Measurements from ENCODE around the gene DCST1. TPM values are rescaled to one million over a fixed set of nuclear protein-coding genes. Genes with fewer than 3 reads are reported as not detected.

Gene DCST1
- total RNA-seq, 1 experiment from 2014 or later = not detected

- no peaks in the 10 kb centered on the region for H3K79me2 ChIP-seq (ENCODE audit: low read length)
- H3K4me1 ChIP-seq (ENCODE audit: low read length) = peaks cover 39% of the 10 kb centered on the region
- H3K27me3 ChIP-seq (ENCODE audit: low read length) = no peaks in the 10 kb centered on the region
- 0 out of 2 replicates have a peak, but pooled peaks cover 5% of the 10 kb centered on the region for H4K20me1 ChIP-seq (ENCODE audit: insufficient read depth, low read depth, low read length)
- H3K9me2 ChIP-seq (replicated peaks; ENCODE audit: insufficient read depth, low read length) = no peaks in the 10 kb centered on the region
- no peak overlapping the region for H2AFZ ChIP-seq (ENCODE audit: low read length)
- no peak overlapping the region for H3K4me2 ChIP-seq (ENCODE audit: low read depth, low read length, poor library complexity, severe bottlenecking)
- no peaks in the 10 kb centered on the region for H3K9me3 ChIP-seq (ENCODE audit: low read length)
- no peaks in the 10 kb centered on the region for H3K36me3 ChIP-seq (ENCODE audit: insufficient read depth, low read length)
- H3K4me3 ChIP-seq (ENCODE audit: low read length) = no peak overlapping the region
- DNase-seq = no peak
- H3K9ac ChIP-seq (ENCODE audit: low read length) = no peak overlapping the region
- no peak overlapping the region for H3K27ac ChIP-seq (ENCODE audit: low read length)
Observed at GRCh38 chr1:155072531-155073289, 39.1 kb downstream of the DCST1 start.

DNA sequence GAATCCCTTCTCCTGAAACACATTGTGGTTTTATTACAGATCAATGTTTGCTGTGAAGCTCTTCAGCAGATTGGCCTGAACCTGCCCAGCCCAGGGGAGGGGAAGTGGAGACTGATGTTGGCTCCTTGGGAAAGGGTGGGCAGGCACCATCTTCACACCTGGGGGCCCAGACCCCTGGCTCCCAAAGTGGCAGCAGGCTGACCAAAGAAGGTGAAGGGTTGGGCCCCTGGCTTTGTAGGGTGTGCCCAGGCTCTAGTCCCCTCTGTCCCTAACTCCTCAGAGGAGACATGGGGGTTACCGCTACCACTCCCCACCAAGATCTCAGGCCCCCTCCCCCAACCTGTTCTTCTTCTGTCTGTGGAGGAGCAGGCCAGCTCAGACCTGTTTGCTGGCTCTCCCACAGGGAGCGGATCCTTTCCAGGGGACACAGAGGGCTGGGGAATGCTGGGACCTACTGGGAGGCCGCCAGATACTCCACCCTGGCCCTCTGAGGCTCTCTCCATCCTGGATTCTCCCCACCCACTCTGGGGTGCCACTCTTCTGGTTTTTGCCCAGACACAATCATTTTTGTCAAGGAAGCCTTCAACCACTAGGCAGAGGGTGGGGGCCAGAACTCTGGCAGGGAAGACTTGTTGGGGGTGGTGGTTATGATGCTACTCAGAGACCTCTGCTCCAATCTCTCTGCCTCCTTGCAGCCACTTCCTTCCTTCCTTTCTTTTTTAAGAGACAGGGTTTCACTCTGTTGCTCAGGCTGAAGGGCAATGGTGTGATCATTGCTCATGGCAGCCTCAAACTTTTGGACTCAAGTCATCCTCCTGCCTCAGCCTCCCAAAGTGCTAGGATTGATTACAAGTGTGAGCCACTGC is 40.0 kb downstream of the DCST1 start:
- H3K4me2 ChIP-seq (ENCODE audit: low read depth, low read length, poor library complexity, severe bottlenecking) = no peak overlapping the region
- H4K20me1 ChIP-seq (ENCODE audit: insufficient read depth, low read depth, low read length) = 0 out of 2 replicates have a peak, but pooled peaks cover 8% of the 10 kb centered on the region
- H3K9me2 ChIP-seq (replicated peaks; ENCODE audit: insufficient read depth, low read length) = no peaks in the 10 kb centered on the region
- no peak overlapping the region for H2AFZ ChIP-seq (ENCODE audit: low read length)
- H3K4me1 ChIP-seq (ENCODE audit: low read length) = peaks cover 43% of the 10 kb centered on the region
- no peaks in the 10 kb centered on the region for H3K27me3 ChIP-seq (ENCODE audit: low read length)
- no peak overlapping the region for H3K27ac ChIP-seq (ENCODE audit: low read length)
- H3K4me3 ChIP-seq (ENCODE audit: low read length) = no peak overlapping the region
- DNase-seq = no peak
- H3K36me3 ChIP-seq (ENCODE audit: insufficient read depth, low read length) = no peaks in the 10 kb centered on the region
- H3K79me2 ChIP-seq (ENCODE audit: low read length) = no peaks in the 10 kb centered on the region
- no peaks in the 10 kb centered on the region for H3K9me3 ChIP-seq (ENCODE audit: low read length)
- H3K9ac ChIP-seq (ENCODE audit: low read length) = no peak overlapping the region

DNA sequence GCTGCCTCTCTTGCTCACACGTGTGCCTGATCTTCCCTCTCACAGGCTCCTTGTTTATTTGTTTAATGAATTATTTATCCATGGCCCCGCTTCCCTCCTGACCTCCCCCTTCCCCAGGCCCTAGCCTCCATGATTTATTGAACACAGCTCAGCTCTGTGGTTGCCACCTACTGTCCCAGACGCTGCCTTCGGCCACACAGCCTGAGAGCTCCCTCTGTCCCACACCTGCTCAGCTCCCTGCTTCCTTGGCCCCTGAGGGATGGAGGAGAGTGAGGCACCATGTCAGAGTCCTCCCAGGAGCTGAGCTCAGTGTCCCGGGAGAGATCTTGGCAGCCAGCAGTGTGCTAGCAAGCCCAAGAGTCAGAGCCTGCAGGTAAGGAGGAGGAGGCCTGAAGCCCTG is 41.9 kb downstream of the DCST1 start:
- H3K4me3 ChIP-seq (ENCODE audit: low read length) = no peak overlapping the region

DNA sequence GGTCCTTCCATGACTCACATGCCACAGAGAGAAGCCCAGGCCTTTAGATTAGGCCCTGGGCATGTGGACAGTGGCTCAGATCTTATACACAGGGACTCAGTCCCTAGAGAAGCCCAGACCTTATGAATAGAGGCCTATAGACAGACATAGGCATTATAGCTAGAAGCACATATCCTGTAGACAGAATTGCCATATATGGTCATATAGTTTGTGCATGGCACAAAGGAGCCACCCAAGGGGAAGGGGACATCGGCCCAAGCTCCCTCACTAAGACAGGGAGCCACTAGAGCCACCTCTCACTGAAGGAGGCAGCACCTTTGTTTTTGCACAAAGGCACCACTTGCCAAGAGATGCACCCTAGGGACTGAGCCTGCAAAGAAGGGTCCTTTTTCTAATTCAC is 42.7 kb downstream of the DCST1 start:
- Histone ChIP-seq H3K9me3 (ENCODE audit: low read length) (no peaks in the 10 kb centered on the region), H3K27me3 (ENCODE audit: low read length) (no peaks in the 10 kb centered on the region), H2AFZ (ENCODE audit: low read length) (no peak overlapping the region), H3K79me2 (ENCODE audit: low read length) (no peaks in the 10 kb centered on the region), H3K4me1 (ENCODE audit: low read length) (peaks cover 43% of the 10 kb centered on the region), H3K9me2 (replicated peaks; ENCODE audit: insufficient read depth, low read length) (no peaks in the 10 kb centered on the region), H3K4me3 (ENCODE audit: low read length) (no peak overlapping the region), H3K36me3 (ENCODE audit: insufficient read depth, low read length) (no peaks in the 10 kb centered on the region), H3K9ac (ENCODE audit: low read length) (no peak overlapping the region), H3K27ac (ENCODE audit: low read length) (no peak overlapping the region), H3K4me2 (ENCODE audit: low read depth, low read length, poor library complexity, severe bottlenecking) (no peak overlapping the region), H4K20me1 (ENCODE audit: insufficient read depth, low read depth, low read length) (0 out of 2 replicates have a peak, but pooled peaks cover 8% of the 10 kb centered on the region)
- no peak for DNase-seq

More for the DNA sequence above, 41.9 kb downstream of the DCST1 start:
- DNase-seq = no peak
- H3K27me3 ChIP-seq (ENCODE audit: low read length) = no peaks in the 10 kb centered on the region
- H3K36me3 ChIP-seq (ENCODE audit: insufficient read depth, low read length) = no peaks in the 10 kb centered on the region
- no peak overlapping the region for H3K4me2 ChIP-seq (ENCODE audit: low read depth, low read length, poor library complexity, severe bottlenecking)
- H3K4me1 ChIP-seq (ENCODE audit: low read length) = peaks cover 43% of the 10 kb centered on the region
- no peaks in the 10 kb centered on the region for H3K9me2 ChIP-seq (replicated peaks; ENCODE audit: insufficient read depth, low read length)
- no peaks in the 10 kb centered on the region for H3K9me3 ChIP-seq (ENCODE audit: low read length)
- H3K27ac ChIP-seq (ENCODE audit: low read length) = no peak overlapping the region
- no peaks in the 10 kb centered on the region for H3K79me2 ChIP-seq (ENCODE audit: low read length)
- H4K20me1 ChIP-seq (ENCODE audit: insufficient read depth, low read depth, low read length) = 0 out of 2 replicates have a peak, but pooled peaks cover 8% of the 10 kb centered on the region
- no peak overlapping the region for H3K9ac ChIP-seq (ENCODE audit: low read length)
- H2AFZ ChIP-seq (ENCODE audit: low read length) = no peak overlapping the region

- H3K9ac ChIP-seq (ENCODE audit: low read length) = no peak overlapping the region
Observed at GRCh38 chr1:155077346-155077745, 43.7 kb downstream of the DCST1 start.

GRCh38 chr1:155077758-155078445 is 44.3 kb downstream of the DCST1 start:
- H4K20me1 ChIP-seq (ENCODE audit: insufficient read depth, low read depth, low read length) = 0 out of 2 replicates have a peak, but pooled peaks cover 3% of the 10 kb centered on the region

More at GRCh38 chr1:155077346-155077745, 43.7 kb downstream of the DCST1 start:
- Histone ChIP-seq H3K27ac (ENCODE audit: low read length) (no peak overlapping the region), H3K9me2 (replicated peaks; ENCODE audit: insufficient read depth, low read length) (no peaks in the 10 kb centered on the region), H3K36me3 (ENCODE audit: insufficient read depth, low read length) (no peaks in the 10 kb centered on the region), H3K4me3 (ENCODE audit: low read length) (no peak overlapping the region), H3K79me2 (ENCODE audit: low read length) (no peaks in the 10 kb centered on the region), H3K9me3 (ENCODE audit: low read length) (no peaks in the 10 kb centered on the region), H3K27me3 (ENCODE audit: low read length) (no peaks in the 10 kb centered on the region), H3K4me2 (ENCODE audit: low read depth, low read length, poor library complexity, severe bottlenecking) (no peak overlapping the region), H3K4me1 (ENCODE audit: low read length) (peaks cover 40% of the 10 kb centered on the region), H4K20me1 (ENCODE audit: insufficient read depth, low read depth, low read length) (0 out of 2 replicates have a peak, but pooled peaks cover 6% of the 10 kb centered on the region), H2AFZ (ENCODE audit: low read length) (no peak overlapping the region)
- no peak for DNase-seq

GRCh38 chr1:155078469-155079209 is 45.0 kb downstream of the DCST1 start, which contains the start of gene EFNA3:
TSS of gene EFNA3 (plus strand) at chr1:155078837. CDS start at chr1:155078942, 105 bp downstream.
- Histone ChIP-seq H4K20me1 (ENCODE audit: insufficient read depth, low read depth, low read length) (0 out of 2 replicates have a peak, but pooled peaks cover 3% of the 10 kb centered on the region), H3K36me3 (ENCODE audit: insufficient read depth, low read length) (no peaks in the 10 kb centered on the region), H3K4me3 (ENCODE audit: low read length) (peak within 1 kb of the TSS; percentile 68), H2AFZ (ENCODE audit: low read length) (peak within 1 kb of the TSS; percentile 56; the same call in 1 of the 2 replicates), H3K9ac (ENCODE audit: low read length) (peak within 1 kb of the TSS; percentile 62), H3K4me1 (ENCODE audit: low read length) (peaks cover 51% of the 10 kb centered on the region), H3K9me3 (ENCODE audit: low read length) (no peaks in the 10 kb centered on the region), H3K4me2 (ENCODE audit: low read depth, low read length, poor library complexity, severe bottlenecking) (peak within 1 kb of the TSS; percentile 78), H3K79me2 (ENCODE audit: low read length) (no peaks in the 10 kb centered on the region), H3K27me3 (ENCODE audit: low read length) (no peaks in the 10 kb centered on the region), H3K27ac (ENCODE audit: low read length) (no peak within 1 kb of the TSS), H3K9me2 (replicated peaks; ENCODE audit: insufficient read depth, low read length) (no peaks in the 10 kb centered on the region)
- peak; percentile 82 for DNase-seq

More at GRCh38 chr1:155077758-155078445, 44.3 kb downstream of the DCST1 start:
- H3K9me3 ChIP-seq (ENCODE audit: low read length) = no peaks in the 10 kb centered on the region
- H3K36me3 ChIP-seq (ENCODE audit: insufficient read depth, low read length) = no peaks in the 10 kb centered on the region
- H3K27me3 ChIP-seq (ENCODE audit: low read length) = no peaks in the 10 kb centered on the region
- peak overlapping the region; percentile 78 for H3K4me2 ChIP-seq (ENCODE audit: low read depth, low read length, poor library complexity, severe bottlenecking)
- no peak overlapping the region for H3K27ac ChIP-seq (ENCODE audit: low read length)
- no peaks in the 10 kb centered on the region for H3K9me2 ChIP-seq (replicated peaks; ENCODE audit: insufficient read depth, low read length)
- no peaks in the 10 kb centered on the region for H3K79me2 ChIP-seq (ENCODE audit: low read length)
- no peak for DNase-seq
- H3K4me1 ChIP-seq (ENCODE audit: low read length) = peaks cover 43% of the 10 kb centered on the region
- H2AFZ ChIP-seq (ENCODE audit: low read length) = no peak overlapping the region
- no peak overlapping the region for H3K9ac ChIP-seq (ENCODE audit: low read length)
- H3K4me3 ChIP-seq (ENCODE audit: low read length) = no peak overlapping the region; the same call in 1 of the 2 replicates

Data from Karpas-422 (cell line).